HCT116 (cell line): ENCODE results near the gene LDAH. TPM values are rescaled to one million over a fixed set of nuclear protein-coding genes. Genes with fewer than 3 reads are reported as not detected.

Source experiments
- ATAC-seq: fragments of 200-7000 bp; cut with Tn5 transposase; 2 replicates; pipeline ENCODE4 v1.9.1; 2020; ENCODE audit warnings: mild to moderate bottlenecking, moderate library complexity
- BruUV-seq: library from RNA; stranded (reverse); fragments of 400-500 nt; replicated peaks from 2 replicates; lab custom pipeline; 2021; lab: Mats Ljungman, UMichigan
- CTCF ChIA-PET: fragments of 300-600 bp; sonication (Branson Sonifier 250); formaldehyde crosslinking; loops from one replicate; lab custom pipeline; 2021; ENCODE audit warnings: antibody characterized with exemption; lab: Charles Lee
- POLR2A ChIA-PET: fragments of 300-600, 350-600 bp; sonication (Branson Sonifier 250); formaldehyde crosslinking; loops from one replicate; lab custom pipeline; 2021; ENCODE audit warnings: antibody characterized with exemption; lab: Charles Lee
- RAD21 ChIA-PET, 2 experiments: fragments of 300-600 bp; sonication (Branson Sonifier 250); formaldehyde crosslinking; loops; one replicate each; lab custom pipeline; 2023; ENCODE audit warnings: low total read pairs in 2 of 2; ENCODE audit not compliant: uncharacterized antibody in 2 of 2, unreplicated experiment in 2 of 2, low non-redundant PET in 1 of 2; lab: Charles Lee
- DNase-seq: peaks from one replicate; pipeline ENCODE4 v3.0.0-alpha.2; 2010; ENCODE audit warnings: low read depth, low spot score
- H2AFZ ChIP-seq: fragments of 200-600 bp; shearing (Covaris generic), sonication (generic); 2 replicates; pipeline ENCODE4 v1.6.1; 2017; ENCODE audit warnings: low read depth, mixed run types, mixed read lengths, antibody characterized with exemption, low read length; ENCODE audit not compliant: poor library complexity, severe bottlenecking
- H3K27ac ChIP-seq: 2 replicates; pipeline ENCODE4 v1.5.1; 2012; ENCODE audit warnings: low read depth, low read length
- H3K27me3 ChIP-seq: fragments of 200-600 bp; sonication (generic); 2 replicates; pipeline ENCODE4 v1.6.1; 2016; ENCODE audit warnings: mixed run types, low read length, mixed read lengths; ENCODE audit not compliant: insufficient read depth
- H3K36me3 ChIP-seq, 2 experiments: fragments of 200-500 bp in 1 of 2; fragments of 200-600 bp in 1 of 2; sonication (Bioruptor generic) in 1 of 2; sonication (generic) in 1 of 2; 2 replicates each; pipeline versions ENCODE4 v1.5.1 to v1.6.1; 2014 to 2016; ENCODE audit warnings: low read length in 2 of 2, inconsistent platforms in 1 of 2, mixed read lengths in 1 of 2, mixed run types in 1 of 2; ENCODE audit not compliant: insufficient read depth in 2 of 2, control insufficient read depth in 1 of 2
- H3K4me1 ChIP-seq, 2 experiments: fragments of 200-600 bp in 1 of 2; sonication (generic) in 1 of 2; 2 replicates each; pipeline versions ENCODE4 v1.5.1 to v1.6.1; 2012 to 2017; ENCODE audit warnings: low read length in 2 of 2, inconsistent platforms in 1 of 2, mild to moderate bottlenecking in 1 of 2, mixed read lengths in 1 of 2, mixed run types in 1 of 2, moderate library complexity in 1 of 2; ENCODE audit not compliant: insufficient read depth in 2 of 2, control insufficient read depth in 1 of 2
- H3K4me2 ChIP-seq: fragments of 200-600 bp; sonication (generic); 2 replicates; pipeline ENCODE4 v1.6.1; 2017; ENCODE audit warnings: mixed run types, low read length, mixed read lengths
- H3K4me3 ChIP-seq, 2 experiments: fragments of 200-600 bp in 1 of 2; sonication (generic) in 1 of 2; replicated peaks in 1 of 2; 2 replicates each; pipeline ENCODE4 v1.5.1; 2011 to 2016; ENCODE audit warnings: low read length in 2 of 2, control low read depth in 1 of 2, low read depth in 1 of 2, mild to moderate bottlenecking in 1 of 2, mixed read lengths in 1 of 2, mixed run types in 1 of 2
- H3K79me2 ChIP-seq: fragments of 200-600 bp; sonication (generic); 2 replicates; pipeline ENCODE4 v1.6.1; 2017; ENCODE audit warnings: mild to moderate bottlenecking, mixed run types, low read length, moderate library complexity, mixed read lengths; ENCODE audit not compliant: insufficient read depth
- H3K9ac ChIP-seq: fragments of 200-600 bp; sonication (generic); 2 replicates; pipeline ENCODE4 v1.6.1; 2016; ENCODE audit warnings: low read length, mixed read lengths
- H3K9me2 ChIP-seq: fragments of 200-600 bp; sonication (generic), shearing (Covaris generic); 2 replicates; pipeline ENCODE4 v1.6.1; 2017; ENCODE audit warnings: mixed run types, mild to moderate bottlenecking, moderate library complexity; ENCODE audit not compliant: insufficient read depth
- H3K9me3 ChIP-seq, 2 experiments: fragments of 200-500 bp in 1 of 2; fragments of 200-600 bp in 1 of 2; sonication (Bioruptor generic) in 1 of 2; sonication (generic) in 1 of 2; 2 replicates each; pipeline ENCODE4 v1.6.1; 2014 to 2017; ENCODE audit warnings: low read length in 2 of 2, mixed read lengths in 2 of 2, inconsistent platforms in 1 of 2, low read depth in 1 of 2, mild to moderate bottlenecking in 1 of 2, mixed run types in 1 of 2, moderate library complexity in 1 of 2; ENCODE audit not compliant: control insufficient read depth in 1 of 2, insufficient read depth in 1 of 2
- H4K20me1 ChIP-seq: fragments of 200-600 bp; sonication (generic), shearing (Covaris generic); 2 replicates; pipeline ENCODE4 v1.6.1; 2017; ENCODE audit warnings: mixed run types, mild to moderate bottlenecking, moderate library complexity; ENCODE audit not compliant: insufficient read depth
- EZH2phosphoT487 ChIP-seq: fragments of 200-600 bp; IDR thresholded peaks from 2 replicates; pipeline ENCODE4 v1.6.1; 2018; ENCODE audit warnings: antibody characterized with exemption, borderline replicate concordance
- JUND ChIP-seq: IDR thresholded peaks from 2 replicates; pipeline ENCODE4 v1.6.1; 2012
- POLR2AphosphoS5 ChIP-seq: IDR thresholded peaks from 2 replicates; pipeline ENCODE4 v1.6.1; 2011; ENCODE audit warnings: mild to moderate bottlenecking, low read depth, low read length, moderate library complexity
- RAD21 ChIP-seq: IDR thresholded peaks from 2 replicates; pipeline ENCODE4 v1.6.1; 2012; ENCODE audit warnings: low read depth, mild to moderate bottlenecking
- SIN3A ChIP-seq: IDR thresholded peaks from 2 replicates; pipeline ENCODE4 v1.6.1; 2012; ENCODE audit warnings: low read depth
- SP1 ChIP-seq: IDR thresholded peaks from 2 replicates; pipeline ENCODE4 v1.6.1; 2012; ENCODE audit warnings: low read depth
- YY1 ChIP-seq: IDR thresholded peaks from 2 replicates; pipeline ENCODE4 v1.6.1; 2011; ENCODE audit warnings: low read length, low read depth, moderate library complexity, mild to moderate bottlenecking; ENCODE audit not compliant: insufficient replicate concordance; ENCODE audit errors: extremely low read depth
- ZNF274 ChIP-seq: fragments of 200-500 bp; sonication (Bioruptor generic); IDR thresholded peaks from 2 replicates; pipeline ENCODE4 v1.6.1; 2014; ENCODE audit warnings: mild to moderate bottlenecking, low read depth, low read length, inconsistent platforms
- intact Hi-C: fragments of 100-400 bp; cut with micrococcal nuclease; formaldehyde crosslinking; loops from 2 replicates; pipeline ENCODE4 v1.10.0; 2022
- total RNA-seq: library from RNA; stranded (reverse); gene quantifications from one replicate; pipeline ENCODE4 v1.2.1, GENCODE V29; 2021; ENCODE audit not compliant: unreplicated experiment
- TF ChIP-seq, protein P1 (sequence below), 3 experiments: fragments of 200-600 bp in 1 of 3; sonication (generic) in 1 of 3; IDR thresholded peaks in 2 of 3; conservative IDR thresholded peaks in 1 of 3; 2 replicates each; pipeline ENCODE4 v1.5.1; 2012 to 2017; ENCODE audit warnings: low read depth in 2 of 3, low read length in 2 of 3, antibody characterized with exemption in 1 of 3, borderline replicate concordance in 1 of 3, control low read depth in 1 of 3, mild to moderate bottlenecking in 1 of 3, mixed read lengths in 1 of 3, mixed run types in 1 of 3, moderate library complexity in 1 of 3; ENCODE audit not compliant: insufficient read depth in 1 of 3
- TF ChIP-seq, protein P2 (sequence below): IDR thresholded peaks from 2 replicates; pipeline ENCODE4 v1.6.1; 2012
- TF ChIP-seq, protein P3 (sequence below): IDR thresholded peaks from 2 replicates; pipeline ENCODE4 v1.6.1; 2012

Gene LDAH
- total RNA-seq, 1 experiment from 2014 or later, result 25.7 TPM

DNA sequence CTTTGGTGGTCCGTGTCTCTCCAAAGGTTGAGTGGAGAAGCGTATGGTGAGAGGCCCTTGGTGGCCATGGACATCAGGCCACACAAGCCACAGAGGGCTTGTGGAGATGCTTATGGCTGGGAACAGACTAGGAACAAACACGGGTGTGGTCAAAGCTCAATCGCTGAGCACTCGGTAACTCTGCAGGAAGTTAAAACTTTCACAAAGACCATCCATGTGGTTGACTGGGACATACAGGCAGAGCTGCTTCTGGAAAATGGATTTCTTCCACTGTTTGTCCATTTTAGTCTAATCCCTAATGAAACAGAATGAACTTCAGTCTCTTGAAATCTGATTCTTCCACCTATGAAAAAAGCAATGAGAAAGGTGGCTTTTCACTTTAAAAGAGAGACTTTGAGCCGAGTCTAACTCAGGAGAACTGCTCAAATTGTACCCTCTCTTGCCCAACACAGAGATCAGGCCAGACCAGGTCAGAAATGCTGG, 138.3 kb downstream of the LDAH start:
- ChIA-PET CTCF (interaction anchor here (1.2 kb wide), 1 partner anchor 23 kb away, joined by 3 read pairs; no protein-coding TSS in a partner anchor), RAD21 (interaction anchor here in 1 of 2 experiments (1.0 kb wide), 1 partner anchor 23 kb away, joined by 3 read pairs; no protein-coding TSS in a partner anchor), POLR2A (no interaction called here)
- DNase-seq (no peak), ATAC-seq (no peak)
- Histone ChIP-seq H3K9me3 (no peaks in the 10 kb centered on the region), H3K9ac (no peak overlapping the region), H3K9me2 (no peaks in the 10 kb centered on the region), H3K27me3 (no peaks in the 10 kb centered on the region), H3K4me3 (no peak overlapping the region), H3K27ac (no peak overlapping the region), H3K4me1 (no peaks in the 10 kb centered on the region), H3K79me2 (no peaks in the 10 kb centered on the region), H2AFZ (no peak overlapping the region), H4K20me1 (no peaks in the 10 kb centered on the region), H3K4me2 (no peak overlapping the region), H3K36me3 (peaks cover 2 to 3% of the 10 kb centered on the region in 2 experiments; a peak in 1 of 4 replicates)
- no peak for TF ChIP-seq JUND
- TF ChIP-seq ZNF274, result no peak
- TF ChIP-seq, protein P1, sequence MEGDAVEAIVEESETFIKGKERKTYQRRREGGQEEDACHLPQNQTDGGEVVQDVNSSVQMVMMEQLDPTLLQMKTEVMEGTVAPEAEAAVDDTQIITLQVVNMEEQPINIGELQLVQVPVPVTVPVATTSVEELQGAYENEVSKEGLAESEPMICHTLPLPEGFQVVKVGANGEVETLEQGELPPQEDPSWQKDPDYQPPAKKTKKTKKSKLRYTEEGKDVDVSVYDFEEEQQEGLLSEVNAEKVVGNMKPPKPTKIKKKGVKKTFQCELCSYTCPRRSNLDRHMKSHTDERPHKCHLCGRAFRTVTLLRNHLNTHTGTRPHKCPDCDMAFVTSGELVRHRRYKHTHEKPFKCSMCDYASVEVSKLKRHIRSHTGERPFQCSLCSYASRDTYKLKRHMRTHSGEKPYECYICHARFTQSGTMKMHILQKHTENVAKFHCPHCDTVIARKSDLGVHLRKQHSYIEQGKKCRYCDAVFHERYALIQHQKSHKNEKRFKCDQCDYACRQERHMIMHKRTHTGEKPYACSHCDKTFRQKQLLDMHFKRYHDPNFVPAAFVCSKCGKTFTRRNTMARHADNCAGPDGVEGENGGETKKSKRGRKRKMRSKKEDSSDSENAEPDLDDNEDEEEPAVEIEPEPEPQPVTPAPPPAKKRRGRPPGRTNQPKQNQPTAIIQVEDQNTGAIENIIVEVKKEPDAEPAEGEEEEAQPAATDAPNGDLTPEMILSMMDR (IDR thresholded peaks at IDR 0.05 in 2 of 3, conservative IDR thresholded peaks at IDR 0.05 in 1 of 3; ENCODE audit: borderline replicate concordance in 1 of 3, insufficient read depth in 1 of 3, low read depth in 2 of 3, low read length in 2 of 3), result no peak
- TF ChIP-seq SIN3A, result no peak
- no peak for TF ChIP-seq EZH2phosphoT487
- TF ChIP-seq, protein P2, sequence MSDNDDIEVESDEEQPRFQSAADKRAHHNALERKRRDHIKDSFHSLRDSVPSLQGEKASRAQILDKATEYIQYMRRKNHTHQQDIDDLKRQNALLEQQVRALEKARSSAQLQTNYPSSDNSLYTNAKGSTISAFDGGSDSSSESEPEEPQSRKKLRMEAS, result no peak
- no peak for TF ChIP-seq POLR2AphosphoS5
- no peak for TF ChIP-seq SP1
- TF ChIP-seq YY1, result no peak
- TF ChIP-seq, protein P3, sequence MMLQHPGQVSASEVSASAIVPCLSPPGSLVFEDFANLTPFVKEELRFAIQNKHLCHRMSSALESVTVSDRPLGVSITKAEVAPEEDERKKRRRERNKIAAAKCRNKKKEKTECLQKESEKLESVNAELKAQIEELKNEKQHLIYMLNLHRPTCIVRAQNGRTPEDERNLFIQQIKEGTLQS, result no peak
- TF ChIP-seq RAD21, result no peak
- BruUV-seq, result no TSS peak
- intact Hi-C loops, result no loop called here
